HG03280 (cell line): ENCODE measurements around the gene BRD3.

Experiments used
- ATAC-seq: cut with Tn5 transposase; IDR thresholded peaks from one replicate; pipeline ENCODE4 v1.9.1; 2021; ENCODE audit warnings: mild to moderate bottlenecking, moderate library complexity; ENCODE audit not compliant: unreplicated experiment

Gene BRD3

GRCh38 chr9:134039386-134040175 is 28.2 kb downstream of the BRD3 start:
- no peak for ATAC-seq

DNA sequence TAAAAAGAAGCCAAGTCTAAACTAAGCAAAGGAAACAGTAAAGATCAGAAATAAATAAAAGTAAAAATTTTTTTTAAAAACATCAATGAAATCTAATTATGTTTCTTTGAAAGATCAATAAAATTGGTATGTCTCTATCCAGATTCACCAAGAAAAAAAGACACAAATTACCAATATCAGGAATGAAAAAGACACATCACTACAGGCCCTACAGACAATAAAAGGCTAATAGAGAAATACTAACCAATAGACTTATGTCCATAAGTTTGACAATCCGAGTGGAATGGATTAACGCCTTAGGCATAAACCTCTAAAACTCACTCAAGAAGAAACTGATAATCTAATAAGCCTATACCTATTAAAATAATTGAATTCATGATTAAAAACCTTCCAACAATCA is 30.2 kb downstream of the BRD3 start:
- ATAC-seq, result no peak

GRCh38 chr9:134036130-134036529 is 31.7 kb downstream of the BRD3 start:
- no peak for ATAC-seq

DNA sequence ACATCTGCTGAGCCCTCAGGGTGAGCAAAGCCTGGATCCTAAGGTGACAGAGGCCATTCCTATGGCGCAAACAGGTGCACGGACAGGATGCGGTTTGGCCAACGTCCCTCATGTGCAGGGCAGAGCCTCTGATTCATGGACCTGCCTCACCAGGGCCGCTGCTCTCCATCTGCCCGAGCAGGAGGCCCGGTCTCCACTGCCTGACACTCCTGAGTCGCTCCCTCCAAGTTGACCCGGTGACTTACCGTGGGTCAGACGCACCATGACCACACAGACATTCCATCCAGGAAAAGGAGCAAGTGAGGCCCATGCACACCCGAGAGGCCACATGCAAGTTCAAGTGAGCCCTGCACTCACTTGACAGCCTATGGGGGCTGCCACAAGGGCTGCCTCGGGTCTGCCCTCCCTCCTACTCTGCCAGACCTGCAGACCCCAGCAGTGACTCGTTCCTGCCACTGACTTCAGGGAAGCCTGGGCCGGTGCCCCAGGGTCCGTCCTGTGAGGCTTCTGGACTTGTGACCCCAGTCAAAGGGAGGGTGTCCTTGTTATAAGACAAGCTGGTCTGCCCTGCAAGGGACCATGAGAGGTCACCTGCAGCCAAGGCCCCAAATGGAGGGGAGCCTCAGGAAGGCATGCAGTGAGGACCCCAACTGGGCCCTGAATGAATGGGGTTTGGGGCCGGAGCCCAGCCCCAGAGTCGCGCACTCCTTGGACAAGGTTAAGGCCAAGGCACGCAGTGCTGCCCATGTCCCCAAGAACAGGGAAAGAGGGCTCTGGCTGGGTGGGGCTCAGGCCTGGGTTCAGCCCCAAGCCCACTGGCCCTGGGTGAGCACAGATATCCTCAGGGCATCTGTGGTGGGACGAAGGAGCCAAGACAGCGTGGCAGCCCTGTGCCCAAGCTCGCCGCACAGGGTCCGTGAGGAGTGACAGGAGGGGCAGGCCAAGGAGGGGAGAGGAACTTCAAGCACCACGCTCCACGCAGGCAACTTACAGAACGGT is 32.5 kb downstream of the BRD3 start:
- no peak for ATAC-seq

GRCh38 chr9:134034215-134035040 is 33.4 kb downstream of the BRD3 start:
- no peak for ATAC-seq

- ATAC-seq, result no peak
Measured at GRCh38 chr9:134033516-134034214, 34.2 kb downstream of the BRD3 start.

DNA sequence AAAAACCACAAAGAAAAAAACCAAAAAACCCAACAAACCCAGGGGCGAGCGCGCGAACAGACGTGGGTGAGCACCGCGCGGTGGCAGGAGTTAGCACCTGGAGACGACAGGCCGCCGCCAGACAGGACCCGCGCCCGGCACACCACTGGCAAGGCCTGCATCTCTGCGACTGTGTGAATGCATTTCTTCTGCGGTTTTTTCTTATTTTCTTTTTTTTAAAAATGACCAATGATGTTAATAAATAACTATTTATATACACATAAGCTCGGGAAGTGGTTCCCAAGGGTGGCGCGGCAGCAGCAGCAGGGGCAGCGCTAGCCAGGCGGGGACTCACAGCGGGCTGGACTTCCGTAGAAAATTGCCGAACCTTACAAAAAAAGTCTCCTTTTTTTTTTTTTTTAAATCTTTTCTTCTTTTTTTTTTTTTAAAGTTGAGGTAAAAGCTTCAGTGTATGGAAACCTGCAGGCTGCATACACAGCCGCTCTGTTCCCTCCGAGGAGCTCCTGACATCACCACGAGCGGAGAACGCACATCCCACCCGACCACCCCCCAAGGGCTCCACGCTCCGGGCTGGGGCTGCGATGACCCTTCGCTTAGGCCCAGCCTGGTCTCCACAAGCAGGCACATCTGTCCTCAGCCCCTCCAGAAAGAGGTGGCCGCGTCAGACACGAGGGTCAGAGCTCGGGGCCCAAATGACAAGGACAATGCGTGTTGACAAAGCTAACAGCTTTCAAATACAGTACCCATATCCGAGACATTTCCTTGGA is 35.2 kb downstream of the BRD3 start:
- ATAC-seq, result no peak

- no peak for ATAC-seq
Measured at GRCh38 chr9:134031783-134032182, 36.0 kb downstream of the BRD3 start.

DNA sequence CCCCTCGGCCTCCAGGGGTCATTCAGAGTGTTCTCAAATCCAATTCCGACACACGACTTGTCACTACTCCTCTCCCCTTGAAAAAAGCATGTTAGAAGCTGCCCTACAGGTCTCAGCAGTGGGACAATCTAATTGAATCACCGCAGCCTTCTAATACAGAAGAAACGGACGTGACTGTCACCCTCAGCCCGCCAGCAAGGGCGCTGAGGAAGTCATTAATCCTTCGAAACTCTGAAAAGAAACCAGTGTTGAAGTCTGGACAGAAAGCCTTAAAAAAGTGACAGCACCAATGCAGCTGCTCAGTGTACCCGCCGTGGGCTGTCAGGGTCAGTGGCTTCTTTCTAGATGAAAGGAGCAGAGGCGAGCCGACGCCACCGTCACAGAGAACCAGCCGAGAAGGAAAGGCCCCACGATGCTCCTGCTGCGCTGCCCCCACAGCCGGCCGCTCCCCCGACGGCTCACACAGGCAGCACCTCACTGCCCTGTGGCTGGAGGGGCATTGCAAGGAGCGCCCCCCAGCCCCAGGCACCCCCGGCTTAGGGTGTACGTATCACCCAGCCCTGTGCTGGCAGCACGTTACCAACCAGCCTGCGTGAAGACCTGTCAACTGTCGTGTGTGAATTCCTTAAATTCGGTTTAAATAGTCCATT is 36.9 kb downstream of the BRD3 start:
- ATAC-seq, result no peak

DNA sequence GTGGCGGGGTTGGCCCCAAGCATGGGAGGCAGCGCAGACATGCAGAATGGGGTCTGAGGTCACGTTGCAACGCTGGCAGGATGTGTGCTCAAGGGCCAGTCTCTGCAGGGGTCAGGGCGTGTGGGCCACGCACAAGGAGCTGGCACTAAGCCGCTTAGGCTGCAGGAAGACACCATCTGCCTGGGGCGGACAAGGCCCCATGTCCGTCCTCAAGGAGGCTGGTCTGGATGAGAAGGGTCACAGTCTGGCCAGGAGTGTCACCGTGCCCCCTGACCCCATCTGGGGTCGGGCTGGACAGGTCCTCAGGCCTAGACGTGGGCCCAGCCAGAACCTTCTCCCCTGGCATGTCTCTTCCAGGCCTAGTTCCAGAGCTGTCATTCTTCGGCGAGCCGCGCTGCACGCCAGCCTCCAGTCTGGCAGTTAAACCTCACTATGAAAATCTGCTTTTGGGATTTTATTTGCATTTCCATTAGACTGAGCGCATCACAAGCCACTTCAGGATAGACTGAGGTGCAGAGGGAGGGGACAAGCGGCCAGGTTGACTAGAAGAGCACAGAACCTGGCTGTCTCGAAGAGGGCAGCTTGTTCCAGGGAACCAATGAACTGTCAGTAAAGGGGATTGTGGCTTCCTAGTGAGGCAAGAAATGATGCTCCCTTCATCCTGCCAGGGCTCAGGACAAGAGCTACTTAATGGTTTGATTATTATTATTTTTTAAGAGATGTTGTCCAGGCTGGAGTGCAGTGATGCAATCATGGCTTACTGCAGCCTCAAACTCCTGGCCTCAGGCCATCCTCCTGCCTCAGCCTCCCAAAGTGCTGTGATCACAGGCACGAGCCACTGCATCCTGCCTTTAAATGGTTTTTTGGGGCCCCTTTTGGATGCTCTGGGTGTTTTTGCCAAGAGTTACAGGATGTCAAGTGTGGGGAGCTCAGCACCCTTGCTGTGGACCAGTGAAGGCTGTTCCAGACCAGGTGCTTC is 38.3 kb downstream of the BRD3 start:
- ATAC-seq, result no peak

- ATAC-seq, result no peak
Measured at GRCh38 chr9:134028575-134029247, 39.1 kb downstream of the BRD3 start.

DNA sequence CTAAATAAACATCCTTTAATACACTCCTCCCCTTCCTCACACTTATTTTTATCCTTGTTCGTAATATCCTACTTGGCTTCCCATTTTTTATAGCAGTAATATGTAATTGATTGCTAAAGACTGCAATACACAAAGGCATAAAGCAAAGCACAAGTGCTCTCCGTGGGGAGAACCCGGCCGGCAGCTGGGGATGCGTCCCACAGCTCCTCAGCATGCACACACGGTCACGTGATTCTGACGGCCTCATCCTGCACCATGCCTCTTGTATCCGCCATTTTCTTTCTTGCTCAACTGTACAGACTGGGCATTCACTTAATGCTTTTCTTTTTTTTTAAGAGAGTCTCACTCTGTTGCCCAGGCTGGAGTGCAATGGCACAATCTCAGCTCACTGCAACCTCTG is 39.8 kb downstream of the BRD3 start:
- ATAC-seq, result no peak

GRCh38 chr9:134027561-134027960 is 40.3 kb downstream of the BRD3 start:
- no peak for ATAC-seq

DNA sequence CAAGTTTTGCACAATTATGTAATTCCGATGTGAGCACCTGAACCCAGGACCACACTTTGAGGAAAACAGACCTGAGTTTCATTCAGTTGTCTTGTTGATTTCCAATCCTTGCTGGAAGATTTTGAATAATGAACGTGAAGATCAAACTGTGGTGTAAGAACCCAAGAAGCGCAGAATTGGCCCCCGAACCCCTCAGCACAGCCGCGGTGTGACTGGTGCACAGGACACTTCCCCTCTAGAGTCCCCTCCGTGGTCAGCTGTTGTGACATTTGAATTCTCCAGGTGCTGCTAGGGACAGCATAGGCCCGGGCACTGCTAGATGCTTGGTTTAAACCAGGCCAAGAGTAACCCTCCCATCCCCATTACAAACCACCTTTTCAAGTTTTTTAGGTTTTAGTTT is 40.8 kb downstream of the BRD3 start:
- ATAC-seq, result no peak

GRCh38 chr9:134026581-134026980 is 41.2 kb downstream of the BRD3 start:
- ATAC-seq, result no peak

- ATAC-seq, result peak; percentile 29
Measured at GRCh38 chr9:134025606-134026541, 42.0 kb downstream of the BRD3 start.
